Activated CD4-positive, alpha-beta T cell treated with anti-CD3 and anti-CD28 coated beads for 24 hours (primary cell): ENCODE results near the gene PDGFA.

Experiments
- DNase-seq, 2 donors: peaks; one replicate each; pipeline ENCODE4 v3.0.0-alpha.2; 2020; ENCODE audit warnings: low read depth in 2 of 2

Gene PDGFA

DNA sequence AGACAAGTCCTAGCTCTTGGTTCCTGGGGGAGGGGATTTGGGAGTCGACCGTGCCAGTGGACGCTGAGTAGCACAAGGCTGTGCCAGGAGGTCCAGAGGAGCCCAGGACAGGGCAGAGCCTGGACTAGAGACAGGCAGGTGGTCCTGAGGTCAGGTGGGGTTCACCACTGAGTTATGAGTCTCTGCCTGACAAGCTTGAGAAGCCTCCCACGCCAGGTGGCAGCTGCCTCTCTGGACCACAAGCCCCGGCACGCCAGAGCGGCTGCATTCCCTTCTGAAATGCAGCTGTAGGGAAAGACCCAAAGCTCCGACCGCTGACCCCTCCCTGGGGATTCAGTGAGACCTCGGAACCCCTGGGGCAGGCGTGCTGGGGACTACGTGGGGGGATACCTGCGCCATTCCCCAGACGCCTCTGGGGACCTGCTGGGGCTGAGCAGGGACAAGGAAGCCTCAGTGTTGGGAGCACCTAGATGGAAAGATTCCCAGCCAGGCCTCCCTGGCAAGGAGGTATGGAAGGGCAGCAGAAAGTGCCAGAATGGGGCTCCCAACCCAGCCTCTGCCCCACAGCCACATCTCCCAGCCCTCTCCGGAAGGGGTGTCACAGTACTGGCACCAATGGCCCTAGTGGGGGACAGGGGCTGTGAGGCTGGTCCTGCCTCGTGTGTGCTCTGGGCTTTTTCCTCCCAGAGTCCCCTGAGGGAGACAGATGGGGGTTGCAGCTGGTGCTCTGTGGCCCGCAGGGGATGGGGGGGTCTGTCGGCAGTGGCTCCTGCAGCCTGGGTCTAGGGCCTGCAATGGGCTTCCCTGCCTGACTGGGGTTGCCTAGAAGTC, 29.0 kb downstream of the PDGFA start:
- no peak for DNase-seq

DNA sequence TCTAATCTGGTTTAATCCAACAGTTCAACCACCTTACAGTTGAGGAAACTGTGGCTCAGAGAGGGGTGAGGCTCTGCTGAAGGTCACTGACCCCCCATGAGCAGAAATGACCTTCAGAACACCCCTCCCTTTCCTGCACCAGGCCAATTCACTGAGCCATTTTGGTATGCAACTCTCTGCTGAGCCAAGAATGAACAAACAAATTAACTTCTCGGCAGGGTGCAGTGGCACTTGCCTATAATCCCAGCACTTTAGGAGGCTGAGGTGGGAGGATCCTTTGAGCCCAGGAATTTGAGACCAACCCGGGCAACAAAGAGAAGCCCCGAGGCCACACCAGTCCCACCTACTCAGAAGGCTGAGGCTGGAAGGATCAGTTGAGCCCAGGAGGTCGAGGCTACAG, 29.8 kb downstream of the PDGFA start:
- DNase-seq: no peak

DNA sequence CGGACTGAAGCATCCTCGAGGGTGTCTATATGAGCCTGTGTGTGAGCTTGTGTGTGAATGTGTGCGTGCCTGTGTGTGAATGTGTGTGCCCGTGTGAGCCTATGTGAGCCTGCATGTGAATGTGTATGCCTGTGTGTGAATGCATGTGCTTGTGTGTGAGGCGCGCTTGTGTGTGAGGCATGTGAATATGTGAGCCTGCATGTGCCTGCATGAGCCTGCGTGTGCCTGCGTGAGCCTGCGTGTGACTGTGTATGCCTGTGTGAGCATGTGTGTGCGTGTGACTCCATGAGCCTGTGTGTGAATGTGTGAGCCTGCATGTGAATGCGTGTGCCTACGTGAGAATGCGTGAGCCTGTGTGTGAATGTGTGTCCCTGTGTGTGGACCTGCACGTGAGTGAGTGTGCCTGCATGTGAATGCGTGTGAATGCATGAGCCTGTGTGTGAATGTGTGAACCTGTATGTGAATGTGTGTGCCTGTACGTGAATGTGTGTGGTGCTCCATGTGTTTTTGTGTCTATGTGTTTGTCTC, 33.4 kb downstream of the PDGFA start:
- no peak for DNase-seq

DNA sequence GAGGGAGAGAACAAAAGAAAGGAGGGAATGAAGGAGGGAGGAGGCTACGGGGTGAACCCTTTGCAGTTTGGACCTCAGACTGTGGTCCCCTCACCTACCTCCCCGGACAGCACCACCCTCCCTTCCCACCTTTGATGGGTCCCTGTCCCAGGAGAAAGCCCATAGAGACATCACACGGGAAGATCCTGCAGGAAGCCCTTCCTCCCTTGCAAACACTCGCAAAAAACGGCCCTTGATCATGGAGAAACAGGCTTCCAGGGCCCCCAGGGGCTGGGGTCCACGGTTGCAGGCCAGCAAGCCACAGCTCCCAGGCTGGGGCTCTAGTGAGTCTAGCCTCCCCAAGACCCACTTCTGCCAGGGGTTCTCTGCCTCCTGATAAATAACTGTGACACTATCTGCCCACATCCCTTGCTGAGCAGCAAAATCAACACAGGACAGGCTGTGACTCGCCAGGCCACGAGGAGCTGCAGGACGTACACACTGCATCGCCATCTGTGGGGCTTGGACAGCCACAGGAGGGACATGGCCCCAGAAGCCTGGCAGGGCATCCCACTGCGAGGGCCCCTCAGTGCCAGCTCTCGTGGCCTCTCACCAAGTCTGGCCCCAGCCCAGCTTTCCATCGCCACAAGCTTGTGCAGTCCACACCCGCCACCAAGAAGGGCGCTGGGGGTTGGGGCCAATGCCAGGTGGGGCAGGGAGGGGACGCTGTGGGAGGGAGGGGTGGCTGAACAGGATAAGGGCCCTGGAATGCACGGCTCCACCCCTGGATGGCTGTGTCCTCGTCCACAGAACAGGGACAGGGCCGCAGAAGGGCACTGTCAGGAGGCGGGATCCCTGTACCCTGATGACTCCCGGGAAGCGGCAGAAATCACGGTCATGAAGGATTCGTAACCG, 34.2 kb downstream of the PDGFA start:
- no peak for DNase-seq

DNA sequence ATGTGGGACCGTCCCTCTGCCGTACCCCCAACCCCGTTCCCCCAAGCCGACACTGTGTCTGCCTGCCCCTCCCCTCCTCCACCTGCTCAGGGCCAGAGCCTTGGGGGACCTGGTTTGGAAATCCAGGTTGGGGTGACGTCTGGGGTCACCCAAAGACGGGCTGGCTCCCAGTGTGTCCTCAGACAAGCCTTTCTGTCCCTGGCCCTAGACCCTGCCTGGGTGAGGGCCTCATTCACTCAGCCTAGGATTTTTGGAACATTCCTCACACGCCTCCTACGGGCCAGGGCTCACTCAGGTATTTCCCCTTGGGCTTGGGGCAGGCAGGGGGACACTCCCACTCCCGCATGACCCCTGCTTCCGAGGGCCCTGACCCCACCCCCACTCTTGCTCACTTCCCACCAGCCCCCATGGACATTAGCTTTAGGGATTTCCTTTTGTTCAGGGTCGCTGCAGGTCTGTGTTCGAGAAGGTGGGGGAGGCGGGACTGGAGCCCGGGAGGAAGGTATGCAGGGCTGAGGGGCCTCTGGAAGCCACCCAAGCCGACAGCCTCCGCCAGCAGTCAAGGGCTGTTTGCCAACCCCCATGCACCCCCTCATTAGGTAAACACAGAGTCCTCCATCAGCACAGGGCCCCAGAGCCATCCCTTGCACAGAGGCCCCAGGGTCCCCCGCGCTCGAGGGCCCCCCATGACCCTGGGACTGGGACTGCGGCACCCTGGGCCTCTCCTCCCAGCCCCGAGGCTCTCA, 35.1 kb downstream of the PDGFA start:
- DNase-seq: no peak

DNA sequence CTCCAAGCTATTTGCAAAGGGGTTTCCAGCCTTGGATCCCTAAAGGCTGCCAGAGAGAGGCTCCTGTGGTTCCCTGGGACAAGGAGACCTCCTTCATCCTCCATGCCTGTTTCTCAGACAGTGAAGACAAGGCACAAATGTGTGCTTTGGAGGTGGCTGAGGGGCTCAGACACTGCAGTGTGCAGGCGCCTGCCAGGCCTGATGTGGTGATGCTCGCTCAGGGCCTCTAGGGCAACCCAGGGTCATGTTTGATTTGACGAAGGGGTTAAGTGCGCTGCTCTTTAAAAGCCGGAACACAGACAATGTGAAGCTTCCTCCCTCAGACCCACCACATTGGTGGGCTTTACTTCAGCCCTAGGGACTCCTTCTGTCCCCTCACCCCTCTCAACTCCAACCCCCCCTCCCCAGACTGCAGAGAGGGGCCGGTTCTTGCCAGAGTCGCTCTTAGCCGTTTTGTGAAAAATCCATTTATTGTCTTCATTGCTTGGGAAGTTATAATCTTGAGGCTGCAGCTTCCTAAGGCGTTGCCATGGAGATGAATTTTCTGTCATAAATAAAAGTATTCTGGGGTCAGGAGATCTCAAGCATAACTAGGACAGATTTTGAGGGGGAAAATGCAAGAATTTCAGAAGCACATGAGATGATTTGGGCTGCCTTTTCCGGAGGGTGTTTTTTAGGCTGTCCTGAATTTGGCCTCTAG, 35.8 kb downstream of the PDGFA start:
- no peak for DNase-seq

DNA sequence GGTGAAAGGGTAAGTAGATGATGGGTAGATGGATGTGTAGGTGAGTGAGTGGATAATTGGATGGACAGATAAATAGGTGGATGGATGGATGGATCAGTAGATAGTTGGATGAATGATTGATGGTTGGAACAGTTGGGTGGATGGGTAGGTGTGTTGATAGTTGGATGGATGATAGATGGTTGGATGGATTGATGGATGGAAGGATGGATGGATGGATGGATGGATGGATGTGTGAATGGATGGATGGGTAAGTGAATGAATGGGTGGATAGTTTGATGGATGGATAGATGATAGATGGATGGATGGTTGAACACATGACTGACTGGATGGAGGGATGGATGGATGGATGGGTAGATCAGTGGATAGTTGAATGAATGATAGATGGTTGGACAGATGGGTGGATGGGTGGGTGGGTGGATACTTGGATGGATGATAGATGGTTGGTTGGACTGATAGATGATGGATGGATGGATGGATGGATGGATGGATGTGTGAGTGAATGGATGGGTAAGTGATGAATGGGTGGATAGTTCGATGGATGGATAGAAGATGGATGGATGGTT, 37.0 kb downstream of the PDGFA start:
- no peak for DNase-seq

DNA sequence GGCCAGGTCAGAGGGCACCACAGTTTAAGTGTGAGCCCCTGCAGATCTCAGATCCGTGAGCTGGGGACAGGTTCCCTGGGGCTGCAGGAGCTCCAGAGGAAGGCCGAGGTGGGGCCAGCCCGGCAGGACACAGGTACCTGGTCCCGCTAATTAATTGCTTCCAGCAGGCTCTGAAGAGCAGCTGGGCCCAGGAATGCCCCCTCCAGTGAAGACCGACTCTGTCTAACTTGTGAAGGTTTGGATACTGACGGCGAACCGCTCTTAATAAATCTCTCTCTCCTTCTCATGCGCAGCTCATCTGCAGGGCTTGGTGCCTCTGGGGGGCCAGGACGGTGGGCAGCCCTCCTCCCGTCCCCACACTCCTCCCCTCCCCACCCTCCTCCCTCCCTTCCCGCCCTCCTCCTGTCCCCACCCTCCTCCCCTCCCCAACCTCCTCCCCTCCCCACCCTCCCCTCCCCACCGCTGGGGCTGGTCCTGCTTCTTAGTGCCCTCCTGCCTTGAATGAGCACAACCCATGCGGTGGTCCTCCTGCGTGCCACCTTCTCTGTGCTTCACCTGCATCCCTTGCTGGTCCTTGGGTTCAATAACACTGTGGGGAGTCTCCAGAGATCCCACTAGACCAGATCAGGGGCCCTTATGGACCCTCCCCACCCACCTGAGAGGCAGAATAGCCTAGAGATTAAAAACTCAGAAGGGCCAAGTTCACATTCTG, 38.3 kb downstream of the PDGFA start:
- DNase-seq: no peak

DNA sequence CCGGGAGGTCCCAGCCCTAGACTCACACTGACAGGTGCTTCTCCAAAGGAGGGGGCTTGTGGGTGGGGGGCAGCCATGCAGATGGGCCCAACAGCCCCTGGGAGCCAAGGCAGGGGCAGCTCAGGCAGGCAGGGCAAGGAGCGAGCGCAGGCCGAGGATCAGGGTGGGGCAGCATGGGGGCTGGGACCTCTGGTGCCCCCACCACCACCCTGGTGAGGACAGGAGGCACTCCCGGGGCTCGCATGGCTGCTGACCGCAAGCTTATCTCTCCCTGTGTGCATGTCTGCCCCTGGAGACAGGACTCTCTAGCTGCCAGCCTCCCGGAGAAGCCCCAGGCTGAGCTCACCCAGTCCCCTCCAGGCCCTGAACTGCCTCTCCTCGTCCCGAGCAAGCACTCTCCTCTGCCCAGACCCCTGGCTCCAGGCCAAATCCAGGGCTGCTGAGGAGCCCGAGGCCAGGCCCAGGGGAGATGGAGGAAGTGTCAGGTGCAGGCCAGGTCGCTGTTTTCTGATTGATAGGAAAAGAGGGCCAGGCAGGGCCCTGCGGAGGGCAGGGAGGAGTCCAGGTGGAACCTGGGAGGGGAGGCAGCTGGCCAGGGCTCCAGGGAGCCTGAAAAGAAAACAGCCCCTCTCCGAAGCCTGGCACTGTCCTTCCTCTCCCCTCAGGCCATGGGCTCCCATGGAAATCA, 39.0 kb downstream of the PDGFA start:
- no peak for DNase-seq

DNA sequence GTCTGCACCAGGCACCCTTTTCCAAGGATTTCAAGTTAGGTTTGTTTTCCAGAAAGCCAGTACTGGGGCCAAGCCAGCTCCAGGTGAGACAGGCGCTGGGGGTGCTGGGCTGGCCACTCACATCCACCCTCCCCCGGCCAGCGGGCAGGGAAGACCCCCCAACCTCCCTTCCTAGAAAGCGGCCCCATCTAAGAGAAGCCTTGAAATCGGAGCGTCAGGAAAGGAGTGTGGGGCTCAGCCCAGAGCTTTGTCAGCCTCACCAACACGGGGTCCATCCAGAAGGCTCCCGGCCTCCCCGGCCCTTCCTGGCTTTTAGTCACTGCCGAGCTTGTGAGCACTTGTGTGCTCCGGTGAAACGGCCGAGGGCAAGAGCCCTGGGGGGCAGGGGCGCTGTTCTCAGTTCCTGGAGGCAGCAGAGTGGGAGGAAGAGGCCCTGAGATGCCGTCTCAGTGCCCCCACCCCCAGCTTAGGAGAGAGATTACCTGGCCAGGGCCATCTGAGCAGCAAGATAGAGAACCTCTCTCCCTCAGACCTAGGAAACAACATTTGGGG, 39.6 kb downstream of the PDGFA start:
- no peak for DNase-seq

DNA sequence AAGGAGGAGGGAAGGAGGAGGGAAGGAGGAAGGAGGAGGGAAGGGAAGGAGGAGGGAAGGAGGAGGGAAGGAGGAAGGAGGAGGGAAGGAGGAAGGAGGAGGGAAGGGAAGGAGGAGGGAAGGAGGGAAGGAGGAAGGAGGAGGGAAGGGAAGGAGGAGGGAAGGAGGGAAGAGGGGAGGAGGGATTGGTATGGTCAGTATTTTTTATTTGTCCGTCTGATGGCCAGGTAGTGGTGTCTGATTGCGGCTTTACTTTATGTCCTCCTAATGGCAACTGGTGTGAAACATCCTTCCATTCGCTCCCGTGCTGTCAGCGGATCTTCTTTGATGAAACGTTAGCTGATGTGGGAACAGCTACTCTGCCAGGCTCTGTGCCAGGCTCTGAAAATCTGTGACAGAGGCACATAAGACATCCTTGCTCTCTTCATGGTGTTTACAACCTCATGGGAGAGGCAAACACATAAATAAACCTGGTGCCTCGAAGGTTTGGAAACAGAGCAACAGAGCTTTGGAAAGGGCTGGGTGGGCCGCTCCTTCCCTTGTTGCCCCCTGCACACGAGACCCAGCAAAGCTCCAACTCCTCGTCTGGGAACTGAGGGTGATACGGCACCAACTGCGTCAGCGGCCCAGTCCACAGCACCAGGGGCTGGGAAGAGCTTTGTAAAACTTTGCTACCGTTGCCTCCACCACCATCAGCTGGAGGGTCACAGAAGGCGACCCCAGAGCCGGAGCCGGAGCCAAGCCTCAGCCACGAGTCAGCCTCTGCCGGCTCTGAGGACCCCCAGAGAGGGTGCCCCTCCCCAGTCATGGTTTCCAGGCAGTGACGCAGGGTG, 40.3 kb downstream of the PDGFA start:
- no peak for DNase-seq

DNA sequence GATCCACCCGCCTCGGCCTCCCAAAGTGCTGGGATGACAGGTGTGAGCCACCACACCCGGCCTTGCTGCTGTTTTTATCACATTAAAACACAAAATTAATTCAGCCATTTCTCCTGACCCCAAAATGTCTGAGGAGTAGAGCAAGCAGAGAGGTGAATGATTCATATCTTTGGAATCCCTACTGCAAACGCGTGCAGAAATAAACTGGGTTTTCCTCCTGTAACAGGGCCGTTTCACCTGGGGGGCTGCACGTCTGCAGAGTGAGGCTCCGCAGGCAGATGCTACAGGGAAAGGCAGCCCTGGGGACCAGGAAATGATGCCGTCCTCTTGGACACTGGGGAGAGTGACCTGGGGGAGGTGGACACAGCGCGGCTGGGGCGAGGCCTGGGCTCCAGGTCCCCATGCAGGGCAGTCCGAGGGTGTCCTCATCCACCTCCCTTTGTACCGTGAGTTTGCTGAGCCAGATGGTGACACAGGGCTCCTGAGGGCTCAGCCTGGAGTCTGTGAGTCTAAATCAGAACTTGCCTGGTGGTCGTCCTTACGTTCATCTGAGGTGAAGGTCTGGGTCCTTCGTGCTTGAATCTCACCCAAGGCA, 41.9 kb downstream of the PDGFA start:
- DNase-seq: no peak

DNA sequence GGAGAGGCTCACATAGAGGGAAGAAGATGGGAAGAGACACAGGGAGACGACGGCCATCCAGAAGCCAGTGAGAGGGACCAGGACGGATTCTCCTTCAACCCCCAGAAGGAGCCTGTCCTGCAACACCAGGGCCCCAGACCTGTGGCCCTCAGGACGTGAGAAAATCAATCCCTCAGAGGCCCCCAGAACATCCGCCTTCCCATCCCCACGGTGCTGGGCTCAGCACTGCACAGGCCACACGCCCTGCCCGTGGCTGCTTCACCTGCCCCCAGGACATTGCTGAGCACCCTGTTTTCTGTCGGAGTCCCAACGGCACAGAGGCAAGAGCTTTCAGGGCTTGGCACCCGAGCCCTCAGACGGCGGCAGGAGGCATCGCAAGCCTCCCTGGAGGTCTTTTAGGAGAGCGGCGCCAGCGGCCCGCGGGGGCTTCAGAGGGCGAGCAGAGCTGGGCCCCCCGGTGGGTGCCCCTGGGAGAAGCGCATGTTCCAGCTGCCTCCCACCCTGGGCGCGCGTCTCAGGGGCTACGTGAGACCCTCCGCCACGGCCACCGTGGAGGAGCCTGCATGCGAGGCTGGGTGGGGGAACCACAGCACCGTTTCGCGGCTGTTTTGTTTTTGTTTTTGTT, 42.8 kb downstream of the PDGFA start:
- DNase-seq: no peak

DNA sequence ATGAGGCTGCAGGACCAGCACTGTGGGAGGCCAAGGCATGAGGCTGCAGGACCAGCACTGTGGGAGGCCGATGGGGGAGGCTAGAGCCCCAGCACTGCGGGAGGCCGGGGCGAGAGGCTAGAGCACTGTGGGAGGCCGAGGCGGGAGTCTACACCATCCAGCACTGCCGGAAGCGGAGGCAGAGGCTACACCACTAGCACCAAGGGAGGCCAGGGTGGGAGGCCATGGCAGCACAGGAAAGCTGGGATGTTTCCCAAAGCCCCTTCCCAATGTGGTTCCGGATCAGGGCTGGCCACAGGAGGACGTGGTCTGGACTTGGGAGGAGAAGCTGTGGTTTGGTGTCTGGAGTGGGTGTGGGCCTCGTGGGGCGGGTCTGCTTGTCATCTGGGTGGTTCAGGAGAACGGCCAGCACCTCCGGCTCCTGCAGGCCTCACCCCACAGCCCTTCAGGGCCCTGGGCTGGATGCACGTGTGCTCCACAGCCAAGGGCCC, 43.6 kb downstream of the PDGFA start:
- DNase-seq: no peak

DNA sequence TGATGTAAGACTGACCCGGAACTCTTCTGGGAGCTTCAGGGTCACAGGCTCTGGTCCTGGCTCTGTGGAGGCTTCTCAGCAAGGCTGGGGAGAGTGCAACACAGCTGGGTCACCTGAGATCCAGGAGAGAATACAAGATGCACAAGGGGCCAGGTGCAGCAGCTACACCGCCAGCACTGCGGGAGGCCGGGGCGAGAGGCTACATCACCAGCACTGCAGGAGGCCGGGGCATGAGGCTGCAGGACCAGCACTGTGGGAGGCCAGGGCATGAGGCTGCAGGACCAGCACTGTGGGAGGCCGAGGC, 44.3 kb downstream of the PDGFA start:
- DNase-seq: no peak

DNA sequence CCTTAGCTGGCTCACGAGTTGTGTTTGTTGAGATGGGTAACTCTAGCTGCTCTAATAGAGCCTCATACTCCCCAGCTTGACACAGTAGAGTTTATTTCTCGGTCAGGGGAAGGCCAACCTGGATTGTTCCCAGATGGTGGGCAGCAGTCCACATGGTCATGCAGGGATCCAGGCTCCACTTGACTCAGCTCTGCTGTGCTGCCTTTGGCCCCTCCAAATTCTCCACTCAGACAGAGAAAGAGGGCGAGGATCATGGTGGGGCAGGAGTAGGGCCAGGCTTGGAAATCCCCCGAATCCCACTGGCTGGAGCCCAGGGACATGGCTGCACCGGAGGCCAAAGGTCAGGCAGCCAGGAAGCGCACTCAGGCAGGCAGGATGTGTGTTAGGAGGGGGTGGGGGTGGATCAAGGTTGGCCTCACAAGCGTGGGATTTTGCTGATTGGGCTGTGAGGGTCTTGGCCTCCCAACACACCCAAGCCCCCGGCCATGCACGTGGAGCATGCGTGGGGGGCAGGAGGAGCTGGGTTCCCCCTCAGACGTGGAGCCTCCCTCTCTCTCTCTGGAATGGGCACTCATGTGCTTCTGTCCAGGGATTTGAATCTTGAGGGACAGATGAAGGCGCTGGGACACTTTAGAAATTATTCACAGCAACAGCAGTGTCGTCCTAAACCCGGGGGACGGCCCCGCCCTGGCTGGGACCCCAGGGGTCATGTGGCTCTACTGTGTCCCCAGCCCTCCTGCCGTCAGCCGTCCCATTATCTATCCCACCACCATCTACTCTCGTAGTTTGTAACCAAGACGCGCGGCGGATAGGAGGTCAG, 44.8 kb downstream of the PDGFA start:
- no peak for DNase-seq
